Measurements from ENCODE around the gene MESD. TPM values are rescaled to one million over a fixed set of nuclear protein-coding genes. Genes with fewer than 3 reads are reported as not detected.

MESD gene
- total RNA-seq, 4 donors from 2014 or later = 20.3 to 48.7 (median 27.1) TPM

GRCh38 chr15:81018197-81018596, 28.6 kb upstream of the MESD start:
- no peak overlapping the region for H3K4me3 ChIP-seq
- H3K27me3 ChIP-seq = no peaks in the 10 kb centered on the region
- no peaks in the 10 kb centered on the region for H3K36me3 ChIP-seq
- no peaks in the 10 kb centered on the region for H3K4me1 ChIP-seq
- no peak for DNase-seq
- no peak overlapping the region for H3K27ac ChIP-seq
- H3K9me3 ChIP-seq = no peaks in the 10 kb centered on the region
- TF ChIP-seq POLR2A (IDR thresholded peaks at IDR 0.05) = no peak
- no peak for TF ChIP-seq CTCF (IDR thresholded peaks at IDR 0.05)

GRCh38 chr15:81016489-81017068, 27.0 kb upstream of the MESD start:
- no peak for DNase-seq
- H3K27ac ChIP-seq = no peak overlapping the region
- H3K4me1 ChIP-seq = no peaks in the 10 kb centered on the region
- no peaks in the 10 kb centered on the region for H3K36me3 ChIP-seq
- H3K27me3 ChIP-seq = no peaks in the 10 kb centered on the region
- no peak overlapping the region for H3K4me3 ChIP-seq
- no peaks in the 10 kb centered on the region for H3K9me3 ChIP-seq
- TF ChIP-seq CTCF (IDR thresholded peaks at IDR 0.05) (no peak), POLR2A (IDR thresholded peaks at IDR 0.05) (no peak)

GRCh38 chr15:81015621-81016488, 26.2 kb upstream of the MESD start:
- Histone ChIP-seq H3K27ac (no peak overlapping the region), H3K27me3 (no peaks in the 10 kb centered on the region), H3K9me3 (no peaks in the 10 kb centered on the region), H3K36me3 (no peaks in the 10 kb centered on the region), H3K4me3 (no peak overlapping the region), H3K4me1 (no peaks in the 10 kb centered on the region)
- no peak for TF ChIP-seq POLR2A (IDR thresholded peaks at IDR 0.05)
- TF ChIP-seq CTCF (IDR thresholded peaks at IDR 0.05) = no peak
- no peak for DNase-seq

GRCh38 chr15:81014446-81015093, 25.0 kb upstream of the MESD start:
- DNase-seq = no peak
- Histone ChIP-seq H3K4me1 (no peaks in the 10 kb centered on the region), H3K27ac (no peak overlapping the region), H3K4me3 (no peak overlapping the region), H3K36me3 (no peaks in the 10 kb centered on the region), H3K27me3 (no peaks in the 10 kb centered on the region), H3K9me3 (no peaks in the 10 kb centered on the region)
- TF ChIP-seq CTCF (IDR thresholded peaks at IDR 0.05) (no peak), POLR2A (IDR thresholded peaks at IDR 0.05) (no peak)

- no peaks in the 10 kb centered on the region for H3K27me3 ChIP-seq
- TF ChIP-seq POLR2A (IDR thresholded peaks at IDR 0.05) = no peak
- no peak for TF ChIP-seq CTCF (IDR thresholded peaks at IDR 0.05)
These were observed 23.8 kb upstream of the MESD start for GRCh38 chr15:81013396-81013929.

More at GRCh38 chr15:81013396-81013929, 23.8 kb upstream of the MESD start:
- DNase-seq = no peak
- Histone ChIP-seq H3K27ac (no peak overlapping the region), H3K9me3 (no peaks in the 10 kb centered on the region), H3K4me3 (no peak overlapping the region), H3K4me1 (no peaks in the 10 kb centered on the region), H3K36me3 (no peaks in the 10 kb centered on the region)

Data from Peyer's patch (tissue), 4 donors.